ENCODE results near the gene MIA3.

GRCh38 chr1:222601257-222601656 is 16.6 kb upstream of the MIA3 start:
- TF ChIP-seq YY1 (IDR thresholded peaks at IDR 0.05; ENCODE audit: insufficient read depth, insufficient read length): no peak
- no peak for TF ChIP-seq SUZ12 (IDR thresholded peaks at IDR 0.05; ENCODE audit: extremely low read depth, insufficient read depth, insufficient read length)
